Pancreas (tissue), 10 donors: ENCODE data around the gene SPSB1. TPM values are rescaled to one million over a fixed set of nuclear protein-coding genes. Genes with fewer than 3 reads are reported as not detected.

Experiments
- ATAC-seq, 4 donors: fragments of 200-7000 bp; cut with Tn5 transposase; one replicate each; pipeline versions ENCODE4 v1.8.0 to v1.9.1; 2020; ENCODE audit warnings: mild to moderate bottlenecking in 4 of 4, moderate library complexity in 4 of 4
- DNase-seq, 6 donors: peaks; one replicate each; pipeline ENCODE4 v3.0.0-alpha.2; 2020
- FAIRE-seq: peaks from 2 replicates; lab custom pipeline; 2012; peaks lifted over from hg19 to GRCh38; lab: Jason Lieb, UNC
- H3K27ac ChIP-seq, 4 donors: fragments of 200-600 bp; sonication (generic); 1 replicate in 3 of 4; 2 replicates in 1 of 4; pipeline versions ENCODE4 v1.5.0 to v1.8.0; 2020
- H3K27me3 ChIP-seq, 4 donors: fragments of 200-600 bp; one replicate each; pipeline ENCODE4 v1.8.0; 2021
- H3K36me3 ChIP-seq, 3 donors: fragments of 200-600 bp; sonication (generic) in 1 of 3; one replicate each; pipeline versions ENCODE4 v1.5.0 to v1.8.0; 2020 to 2021
- H3K4me1 ChIP-seq, 3 donors: fragments of 200-600 bp; one replicate each; pipeline ENCODE4 v1.8.0; 2021
- H3K4me3 ChIP-seq, 4 donors: fragments of 200-600 bp; sonication (generic) in 2 of 4; one replicate each; pipeline versions ENCODE4 v1.5.0 to v1.8.0; 2020 to 2021
- H3K9me3 ChIP-seq, 4 donors: fragments of 200-600 bp; one replicate each; pipeline ENCODE4 v1.8.0; 2021
- WGBS, 2 donors: extraction: QIAGEN DNeasy Blood & Tissue Kit; methylation state at CpG; one replicate each; pipeline ENCODE4 v1.1.7; 2013; 5-methylcytosine and 5-hydroxymethylcytosine counted together
- intact Hi-C, 3 donors: fragments of 100-400 bp; cut with DNase I; formaldehyde crosslinking; loops; one replicate each; pipeline versions ENCODE4 v1.11.1 to v1.14.2; 2022
- polyA plus RNA-seq, 2 donors: library from polyadenylated mRNA; stranded (reverse); fragments of 200-250 nt; gene quantifications; one replicate each; pipeline ENCODE4 v1.2.3, GENCODE V29; 2013
- total RNA-seq, 6 donors: library from RNA; stranded (reverse); fragmentation: NEBNext Ultra II Directional in 4 of 6; extraction: Animal tissue kit (Norgen Biotek cat#: 25700) in 4 of 6; gene quantifications; one replicate each; pipeline versions ENCODE4 v1.2.1 to v1.2.4, GENCODE V29; 2021 to 2023
- TF ChIP-seq, protein P1 (sequence below), 4 donors: fragments of 200-600 bp; sonication (generic) in 3 of 4; IDR thresholded peaks; one replicate each; pipeline versions ENCODE4 v1.5.0 to v1.8.0; 2021; ENCODE audit warnings: antibody characterized with exemption in 4 of 4
- donor health status: healthy with polysubstance abuse.
- donor health status: DM: no; HTN: no; CAD: no; lungs with moderate emphysema.
- donor health status: DM: no; HTN: no; CAD: no.
- donor health status: control.
- donor health status: control.
- donor health status: Bipolar disorder and iron deficiency.
- donor health status: DM: yes; HTN: yes; CAD: no.
- donor health status: DM: no; HTN: no; CAD: no.
- donor health status: DM: no; HTN: no; CAD: no.
- donor health status: DM: yes; HTN: yes; CAD: no.

The SPSB1 gene
- total and polyA plus RNA-seq, 8 donors = 10.5 to 27.5 (median 18.1) TPM

DNA sequence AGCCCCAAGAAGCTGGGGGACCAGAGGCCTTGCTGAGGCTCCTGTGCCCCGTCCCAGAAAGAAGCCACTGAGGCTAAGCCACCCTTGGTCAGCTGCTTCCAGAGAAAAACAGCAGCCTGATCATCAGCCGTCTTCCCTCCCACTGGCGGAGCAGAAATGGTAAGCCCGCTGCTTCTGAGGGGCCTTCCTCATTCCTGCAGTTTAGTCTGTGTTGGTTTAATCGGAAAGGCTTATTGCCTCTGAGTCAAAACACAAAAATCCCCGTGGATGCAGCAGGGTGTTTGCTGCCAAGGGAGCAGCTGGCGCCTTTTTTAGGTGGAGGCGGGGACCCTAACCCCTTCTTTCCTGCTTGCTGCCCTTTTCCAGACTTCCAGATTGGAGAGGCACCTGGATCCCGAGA lies 33.9 kb downstream of the SPSB1 start:
- DNase-seq = peak in 1 of 6 donors; percentile 18
- peak in 1 of 4 donors; percentile 34 for ATAC-seq
- WGBS, 2 donors = 80 to 86% methylated on average over 9 of the region's 9 CpGs
- intact Hi-C loops = no loop called here
- no peak overlapping the region for H3K4me3 ChIP-seq
- no peaks in the 10 kb centered on the region for H3K9me3 ChIP-seq
- peaks cover 0 to 3% (median 0%) of the 10 kb centered on the region in 3 donors for H3K4me1 ChIP-seq
- no peaks in the 10 kb centered on the region for H3K36me3 ChIP-seq
- H3K27ac ChIP-seq = no peak overlapping the region
- no peak for FAIRE-seq
- TF ChIP-seq, protein P1, sequence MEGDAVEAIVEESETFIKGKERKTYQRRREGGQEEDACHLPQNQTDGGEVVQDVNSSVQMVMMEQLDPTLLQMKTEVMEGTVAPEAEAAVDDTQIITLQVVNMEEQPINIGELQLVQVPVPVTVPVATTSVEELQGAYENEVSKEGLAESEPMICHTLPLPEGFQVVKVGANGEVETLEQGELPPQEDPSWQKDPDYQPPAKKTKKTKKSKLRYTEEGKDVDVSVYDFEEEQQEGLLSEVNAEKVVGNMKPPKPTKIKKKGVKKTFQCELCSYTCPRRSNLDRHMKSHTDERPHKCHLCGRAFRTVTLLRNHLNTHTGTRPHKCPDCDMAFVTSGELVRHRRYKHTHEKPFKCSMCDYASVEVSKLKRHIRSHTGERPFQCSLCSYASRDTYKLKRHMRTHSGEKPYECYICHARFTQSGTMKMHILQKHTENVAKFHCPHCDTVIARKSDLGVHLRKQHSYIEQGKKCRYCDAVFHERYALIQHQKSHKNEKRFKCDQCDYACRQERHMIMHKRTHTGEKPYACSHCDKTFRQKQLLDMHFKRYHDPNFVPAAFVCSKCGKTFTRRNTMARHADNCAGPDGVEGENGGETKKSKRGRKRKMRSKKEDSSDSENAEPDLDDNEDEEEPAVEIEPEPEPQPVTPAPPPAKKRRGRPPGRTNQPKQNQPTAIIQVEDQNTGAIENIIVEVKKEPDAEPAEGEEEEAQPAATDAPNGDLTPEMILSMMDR (IDR thresholded peaks at IDR 0.05) = no peak
- H3K27me3 ChIP-seq = no peaks in the 10 kb centered on the region

DNA sequence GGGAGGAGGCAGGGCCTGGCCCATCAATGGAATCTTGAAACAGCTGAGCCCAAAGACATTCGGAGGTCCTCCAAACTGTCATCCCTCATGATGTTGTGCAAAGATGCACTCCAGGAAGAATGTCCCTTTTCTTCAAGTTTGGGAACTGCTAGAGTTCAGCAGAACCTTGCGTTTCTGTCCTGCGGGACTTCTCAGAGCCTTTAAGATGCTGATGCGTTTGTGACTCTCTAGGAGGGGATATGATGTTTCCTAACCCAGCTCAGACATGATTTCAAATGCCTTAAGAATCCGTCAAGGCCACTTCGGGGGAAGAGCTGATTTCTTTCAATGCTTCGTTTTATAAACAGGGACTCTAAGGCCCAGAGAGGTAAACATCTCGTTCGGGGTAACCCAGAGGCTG lies 35.5 kb downstream of the SPSB1 start:
- H3K4me3 ChIP-seq = no peak overlapping the region
- WGBS, 2 donors = 89 to 91% methylated on average over 9 of the region's 9 CpGs
- no peaks in the 10 kb centered on the region for H3K27me3 ChIP-seq
- intact Hi-C loops = no loop called here
- no peak overlapping the region for H3K27ac ChIP-seq
- H3K4me1 ChIP-seq = no peaks in the 10 kb centered on the region
- H3K9me3 ChIP-seq = no peaks in the 10 kb centered on the region
- DNase-seq (no peak), ATAC-seq (no peak), FAIRE-seq (no peak)
- no peaks in the 10 kb centered on the region for H3K36me3 ChIP-seq
- TF ChIP-seq, protein P1 (IDR thresholded peaks at IDR 0.05) = no peak

DNA sequence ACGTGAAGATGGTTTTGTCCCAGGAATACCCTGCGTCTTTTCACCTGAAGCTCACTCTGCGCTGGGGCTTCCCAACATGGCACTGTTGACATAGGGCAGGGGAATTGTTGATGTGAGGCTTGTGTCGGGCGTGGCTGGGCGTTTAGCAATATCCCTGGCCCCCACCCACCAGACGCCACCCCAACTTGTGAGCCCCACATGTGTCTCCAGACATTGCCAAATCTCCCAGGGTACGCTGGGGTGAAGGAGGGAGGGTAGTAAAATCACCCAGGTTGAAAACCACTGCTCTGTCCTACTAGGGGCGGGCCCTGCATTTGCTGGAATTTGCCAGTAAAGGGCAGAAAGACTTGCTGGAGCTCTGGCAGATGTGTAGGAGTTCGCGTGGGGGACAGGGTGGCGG lies 36.0 kb downstream of the SPSB1 start:
- H3K27me3 ChIP-seq = no peaks in the 10 kb centered on the region
- H3K36me3 ChIP-seq = no peaks in the 10 kb centered on the region
- WGBS, 2 donors = 91 to 94% methylated on average over 12 of the region's 12 CpGs
- H3K27ac ChIP-seq = no peak overlapping the region
- H3K9me3 ChIP-seq = no peaks in the 10 kb centered on the region
- no peaks in the 10 kb centered on the region for H3K4me1 ChIP-seq
- FAIRE-seq = no peak
- no peak overlapping the region for H3K4me3 ChIP-seq
- DNase-seq = peak in 1 of 6 donors; percentile 26
- TF ChIP-seq, protein P1 (IDR thresholded peaks at IDR 0.05) = no peak
- intact Hi-C loops = no loop called here
- no peak for ATAC-seq

DNA sequence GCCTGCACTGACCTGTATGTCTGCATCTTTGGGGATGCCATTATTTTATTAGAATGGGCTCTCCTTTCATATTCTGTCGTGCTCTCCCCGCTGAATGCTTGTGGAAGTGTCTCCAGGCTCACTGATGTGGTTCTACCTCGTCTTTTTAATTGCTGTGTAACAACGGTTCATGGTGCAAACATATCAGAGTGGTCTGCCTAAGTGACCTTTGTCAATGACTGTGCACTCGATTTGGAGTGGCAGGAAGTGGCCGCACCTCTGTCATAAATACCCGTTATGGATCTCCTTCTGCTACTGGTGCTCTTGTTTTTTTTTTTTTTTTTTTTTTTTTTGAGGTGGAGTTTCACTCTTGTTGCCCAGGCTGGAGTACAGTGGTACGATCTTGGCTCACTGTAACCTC lies 38.3 kb downstream of the SPSB1 start:
- H3K4me3 ChIP-seq = no peak overlapping the region
- 85 to 88% methylated on average over 8 of the region's 8 CpGs for WGBS, 2 donors
- ATAC-seq (no peak), DNase-seq (no peak), FAIRE-seq (no peak)
- H3K9me3 ChIP-seq = no peaks in the 10 kb centered on the region
- TF ChIP-seq, protein P1 (IDR thresholded peaks at IDR 0.05) = no peak
- intact Hi-C loops = no loop called here
- H3K27me3 ChIP-seq = no peaks in the 10 kb centered on the region
- H3K36me3 ChIP-seq = no peaks in the 10 kb centered on the region
- no peak overlapping the region for H3K27ac ChIP-seq
- H3K4me1 ChIP-seq = no peaks in the 10 kb centered on the region

DNA sequence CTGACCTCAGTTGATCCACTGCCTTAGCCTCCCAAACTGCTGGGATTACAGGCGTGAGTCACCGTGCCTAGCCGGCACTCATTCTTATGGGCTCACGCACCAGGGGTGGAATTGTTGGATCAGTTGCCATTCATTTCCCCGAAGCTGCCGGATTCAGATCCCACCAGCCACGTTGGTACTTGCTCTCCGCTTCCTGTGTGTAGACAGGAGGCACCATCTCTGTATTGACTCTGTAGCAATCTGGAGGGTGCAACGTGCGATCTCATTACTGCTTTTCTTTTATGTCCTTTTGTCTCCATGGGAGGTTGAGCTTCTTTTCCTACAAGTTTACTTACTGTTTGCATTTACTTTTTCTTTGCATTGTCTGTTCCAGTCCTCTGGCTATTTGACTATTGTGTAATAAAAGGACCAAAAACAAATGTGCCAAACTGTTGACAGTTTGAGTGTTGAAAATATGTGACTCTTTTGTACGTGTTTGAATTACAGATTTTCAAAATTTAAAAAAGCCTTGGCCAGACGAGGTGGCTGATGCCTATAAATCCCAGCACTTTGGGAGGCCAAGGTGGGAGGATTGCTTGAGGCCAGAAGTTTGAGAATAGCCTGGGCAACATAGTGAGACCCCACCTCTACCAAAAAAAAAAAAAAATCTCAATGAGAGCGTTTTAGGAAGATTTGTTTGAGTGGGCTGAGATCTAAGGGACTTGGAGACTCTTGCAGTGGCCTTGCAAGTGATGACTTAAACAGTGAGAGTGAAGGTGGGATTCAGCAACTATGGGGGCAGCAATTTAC lies 39.1 kb downstream of the SPSB1 start:
- Histone ChIP-seq H3K4me1 (no peaks in the 10 kb centered on the region), H3K36me3 (no peaks in the 10 kb centered on the region), H3K27me3 (no peaks in the 10 kb centered on the region), H3K9me3 (no peaks in the 10 kb centered on the region), H3K4me3 (no peak overlapping the region), H3K27ac (no peak overlapping the region)
- WGBS, 2 donors = 85 to 91% methylated on average over 13 of the region's 13 CpGs
- TF ChIP-seq, protein P1 (IDR thresholded peaks at IDR 0.05) = no peak
- FAIRE-seq (no peak), DNase-seq (no peak), ATAC-seq (no peak)
- intact Hi-C loops = no loop called here
